GM21367 (cell line): ENCODE data around the gene SMAD5.
A peak's percentile ranks its signal among the peaks of the same experiment; 100 is the strongest.

ENCODE experiments used
- ATAC-seq: cut with Tn5 transposase; IDR thresholded peaks from one replicate; pipeline ENCODE4 v1.9.1; 2021; ENCODE audit not compliant: unreplicated experiment

The SMAD5 gene

GRCh38 chr5:136114414-136115125 is 18.1 kb upstream of the SMAD5 start:
- no peak for ATAC-seq

GRCh38 chr5:136115183-136115865 is 17.3 kb upstream of the SMAD5 start:
- ATAC-seq: no peak

GRCh38 chr5:136120529-136120928 is 12.1 kb upstream of the SMAD5 start:
- no peak for ATAC-seq

DNA sequence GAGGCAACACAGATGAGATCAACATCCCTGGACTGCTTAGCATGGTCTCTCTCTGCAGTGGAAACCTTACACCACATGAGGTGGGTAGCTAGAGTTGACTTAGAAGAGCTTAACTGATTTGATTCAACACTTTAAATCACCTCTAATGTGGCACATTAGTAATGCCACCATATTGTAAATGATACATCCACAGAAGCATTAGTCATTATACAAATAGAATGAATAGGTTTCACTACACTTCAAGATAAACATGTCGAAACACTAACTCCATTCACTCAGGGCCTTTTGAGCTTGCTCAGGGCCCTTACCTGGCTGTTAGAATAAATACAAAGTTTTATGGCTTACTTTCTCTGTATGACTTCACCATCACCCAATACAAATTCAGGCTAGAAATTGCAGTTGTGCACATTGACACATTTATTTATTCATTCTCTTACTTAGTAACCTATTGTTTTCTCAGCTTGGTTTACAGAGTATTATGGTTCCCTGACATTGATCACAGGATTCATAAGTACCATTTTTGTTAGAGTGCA is 9.3 kb upstream of the SMAD5 start:
- no peak for ATAC-seq

DNA sequence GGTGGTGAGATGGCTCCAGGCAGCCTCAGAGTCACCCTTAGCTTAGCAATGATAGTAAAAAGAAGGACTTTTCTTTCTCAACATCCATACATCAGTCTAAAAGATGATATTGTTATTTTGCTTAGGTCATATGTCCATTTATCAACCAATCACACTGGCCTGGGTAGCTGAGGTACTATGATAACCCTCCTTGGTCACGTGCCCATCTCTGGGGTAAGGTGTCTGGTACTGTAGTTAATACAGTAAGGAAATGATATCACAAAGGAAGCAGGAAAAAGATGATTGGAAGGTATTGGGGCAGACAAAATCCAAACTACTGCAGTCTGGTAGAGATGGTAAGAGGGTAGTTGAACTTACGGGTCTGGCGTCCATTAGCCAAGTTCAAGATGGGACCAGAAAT is 5.1 kb upstream of the SMAD5 start:
- no peak for ATAC-seq

DNA sequence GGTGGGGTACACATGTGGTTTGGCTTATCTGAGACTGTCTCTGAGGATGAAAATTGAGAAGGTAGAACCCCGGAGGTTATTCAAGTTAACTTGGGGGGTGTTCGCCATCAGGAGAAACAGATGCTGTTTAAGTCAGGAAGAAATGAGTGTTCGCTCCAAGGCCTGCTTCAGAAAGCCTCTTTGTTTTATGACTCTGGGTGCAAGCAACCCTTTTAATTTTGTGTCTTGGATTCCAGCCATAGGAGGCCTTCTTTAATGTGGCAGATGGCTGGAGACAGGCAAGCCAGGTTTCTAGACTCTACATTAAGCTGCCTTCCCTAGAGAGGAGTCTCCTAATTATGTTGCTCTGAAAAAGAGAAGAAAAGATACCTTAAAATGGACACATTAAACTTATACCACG is 4.2 kb upstream of the SMAD5 start:
- no peak for ATAC-seq

DNA sequence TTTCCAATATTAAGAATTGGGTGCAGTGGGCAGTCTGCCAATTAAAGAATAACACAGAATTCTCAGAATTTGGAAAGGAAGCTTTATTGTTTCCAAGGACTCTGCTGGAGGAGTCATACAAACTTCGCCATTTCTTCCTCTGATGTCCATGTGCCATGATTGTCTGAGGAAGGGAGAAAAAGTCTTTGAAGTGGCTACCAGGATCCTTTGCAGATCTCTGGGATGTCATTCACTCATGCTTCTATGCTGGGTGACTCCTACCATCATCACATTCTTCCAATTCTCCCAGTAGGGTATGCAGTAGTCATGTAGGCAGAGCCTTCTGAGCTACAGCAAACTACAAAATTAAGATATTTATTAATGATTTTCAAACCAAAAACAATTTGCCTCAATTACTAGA is 3.2 kb upstream of the SMAD5 start:
- no peak for ATAC-seq

- no peak for ATAC-seq
These were observed 2.1 kb upstream of the SMAD5 start for GRCh38 chr5:136130581-136130980.

DNA sequence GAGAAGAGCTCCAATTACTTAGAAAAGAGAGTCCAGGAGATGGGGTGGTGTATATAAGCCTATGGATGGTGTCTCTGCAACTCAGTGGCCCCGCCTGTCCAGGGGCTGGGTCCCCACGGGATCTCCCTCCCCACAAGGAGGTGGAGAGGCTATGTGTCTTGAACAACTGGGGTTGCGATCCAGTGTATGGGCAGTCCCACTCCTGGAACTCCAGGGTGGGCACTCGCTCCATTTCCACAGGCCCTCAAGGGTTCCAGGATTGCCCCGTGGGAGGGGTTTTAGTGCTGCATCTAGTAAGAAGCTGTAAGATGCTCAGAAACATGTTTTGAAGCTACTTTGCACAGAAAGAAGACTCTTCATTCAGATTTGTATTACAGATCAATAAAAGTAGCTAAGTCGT is 558 bp upstream of the SMAD5 start:
- ATAC-seq: no peak

GRCh38 chr5:136133222-136133921 is 727 bp downstream of the SMAD5 start:
- ATAC-seq: peak; percentile 23

GRCh38 chr5:136133922-136134379 is 1.3 kb downstream of the SMAD5 start:
- no peak for ATAC-seq

DNA sequence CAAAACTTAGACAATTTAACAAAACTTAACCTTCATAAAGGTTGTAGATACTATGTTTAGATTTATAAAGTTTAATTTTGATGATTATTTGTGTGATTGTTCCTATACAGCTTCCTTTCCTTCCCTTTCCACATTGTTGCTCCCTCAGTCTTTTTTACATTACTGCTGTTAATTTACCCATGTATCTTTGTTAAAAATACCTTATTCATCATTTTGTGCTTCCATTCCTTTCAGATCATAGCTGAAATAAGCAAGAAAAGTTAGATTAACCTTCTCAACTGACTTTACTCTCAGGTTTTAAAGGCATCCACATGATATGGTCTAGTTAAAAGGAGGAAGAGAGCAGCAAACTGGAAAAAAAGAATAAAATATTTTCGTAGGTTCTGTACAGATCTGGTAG is 2.0 kb downstream of the SMAD5 start:
- no peak for ATAC-seq

- no peak for ATAC-seq
These were observed 2.9 kb downstream of the SMAD5 start for GRCh38 chr5:136135536-136135935.

DNA sequence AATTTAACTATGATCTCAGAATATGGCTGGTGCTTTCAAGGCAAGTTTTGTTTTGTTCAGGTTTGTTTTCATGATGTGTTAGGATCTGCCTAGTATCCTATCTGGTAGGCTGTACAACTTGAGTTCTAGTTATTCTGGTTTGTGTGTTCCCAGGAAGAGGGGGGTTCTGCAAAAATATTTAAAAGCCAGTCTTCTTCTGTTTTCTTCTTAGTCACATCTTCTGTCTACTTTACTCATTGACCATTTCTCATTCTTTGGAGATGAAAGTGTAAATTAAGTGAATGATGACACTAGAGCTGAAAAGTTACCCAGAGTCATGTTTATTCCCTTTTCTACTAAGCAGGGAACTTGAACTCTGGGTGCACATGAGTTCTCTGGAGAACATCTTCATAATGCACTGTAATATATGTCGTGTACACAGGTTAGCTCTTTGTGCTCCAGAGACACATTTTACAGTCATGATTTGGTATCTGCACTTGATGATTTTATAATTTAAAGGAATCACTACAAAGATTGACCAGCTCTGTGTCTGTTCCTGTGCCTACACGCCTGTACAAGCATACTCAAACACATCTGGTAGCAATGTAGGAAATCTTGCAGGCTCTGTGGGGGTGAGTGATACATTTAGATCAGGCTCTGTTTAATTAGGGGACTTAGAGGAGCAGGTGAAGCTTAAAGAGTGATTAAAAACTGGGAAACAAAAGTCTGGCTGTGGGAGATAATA is 5.0 kb downstream of the SMAD5 start:
- ATAC-seq: no peak

GRCh38 chr5:136141561-136141960 is 8.9 kb downstream of the SMAD5 start:
- peak; percentile 69 for ATAC-seq

DNA sequence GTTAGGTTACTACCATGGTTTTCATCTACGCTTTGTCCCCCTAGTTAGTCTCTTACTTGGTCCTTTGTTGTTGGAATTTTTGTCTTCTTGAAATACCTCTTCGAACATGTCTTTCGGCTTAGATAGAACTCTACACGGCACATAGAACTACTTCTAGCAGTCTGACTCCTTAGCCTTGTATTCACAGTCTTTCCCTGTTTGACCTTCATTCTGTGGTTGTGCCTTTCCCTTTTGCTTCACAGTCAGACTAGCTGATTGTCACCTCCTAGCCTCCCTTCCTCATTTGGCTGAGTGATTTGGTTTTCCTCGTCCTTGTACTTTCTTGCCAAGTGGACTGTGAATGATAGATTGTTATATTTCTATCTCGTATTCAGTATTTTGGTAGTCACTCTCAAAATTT is 10.7 kb downstream of the SMAD5 start:
- no peak for ATAC-seq

DNA sequence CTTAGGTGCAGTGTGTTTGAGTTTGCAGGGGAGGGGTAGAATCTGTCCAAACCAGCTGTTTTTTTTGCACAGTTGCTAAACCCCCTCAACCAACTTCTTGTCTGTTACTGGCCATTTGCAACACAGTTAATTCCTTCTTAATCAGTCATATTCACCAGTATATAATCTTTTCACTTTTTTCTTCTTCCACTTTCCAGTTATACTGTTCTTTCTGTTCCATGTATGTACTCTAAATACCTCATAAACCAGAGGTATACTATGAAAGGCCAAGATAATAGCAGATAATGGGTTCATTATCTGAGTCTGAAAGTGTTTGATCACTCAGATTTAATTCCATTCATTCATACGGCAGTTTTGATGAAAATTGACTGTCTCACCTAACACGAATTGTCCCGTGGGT is 11.1 kb downstream of the SMAD5 start:
- ATAC-seq: no peak

- peak; percentile 50 for ATAC-seq
These were observed 12.4 kb downstream of the SMAD5 start for GRCh38 chr5:136145030-136145429.

DNA sequence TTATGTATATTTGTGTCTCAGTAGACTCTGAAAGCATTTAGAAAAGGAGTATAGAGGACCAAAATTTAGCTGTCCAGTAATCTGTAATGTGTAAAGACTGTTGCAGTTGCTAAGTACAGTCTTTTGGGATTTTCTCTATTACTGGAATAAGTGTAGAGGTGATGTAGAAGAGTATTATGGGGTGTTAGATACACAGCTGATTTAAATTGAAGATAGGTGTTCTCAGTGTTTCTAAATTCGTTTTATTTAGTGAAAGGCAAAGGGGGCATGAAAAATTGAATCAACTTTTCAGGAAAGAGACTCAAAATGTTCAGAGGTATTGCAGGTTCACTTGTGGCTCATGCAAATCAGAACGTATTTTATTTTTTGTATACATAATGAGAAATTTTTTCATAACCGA is 13.6 kb downstream of the SMAD5 start:
- ATAC-seq: no peak

DNA sequence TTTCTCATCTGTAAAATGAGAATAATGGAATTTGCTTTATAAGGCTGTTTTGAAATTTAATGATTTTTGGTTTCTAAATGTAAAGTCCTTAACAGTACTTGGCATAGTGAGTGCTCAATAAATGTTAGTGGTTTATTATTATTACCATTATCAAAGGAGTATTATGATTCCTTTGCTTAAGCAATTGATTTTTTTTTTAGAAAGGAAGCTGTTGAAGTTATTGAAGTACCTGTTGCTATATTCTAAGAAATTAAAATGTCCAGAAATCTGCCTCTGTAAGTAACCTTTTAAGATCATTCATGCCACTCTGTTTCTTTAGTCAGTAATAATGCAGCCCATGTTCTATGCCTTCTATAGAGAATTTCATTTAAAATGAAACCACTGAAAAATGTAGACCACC is 15.0 kb downstream of the SMAD5 start:
- no peak for ATAC-seq

DNA sequence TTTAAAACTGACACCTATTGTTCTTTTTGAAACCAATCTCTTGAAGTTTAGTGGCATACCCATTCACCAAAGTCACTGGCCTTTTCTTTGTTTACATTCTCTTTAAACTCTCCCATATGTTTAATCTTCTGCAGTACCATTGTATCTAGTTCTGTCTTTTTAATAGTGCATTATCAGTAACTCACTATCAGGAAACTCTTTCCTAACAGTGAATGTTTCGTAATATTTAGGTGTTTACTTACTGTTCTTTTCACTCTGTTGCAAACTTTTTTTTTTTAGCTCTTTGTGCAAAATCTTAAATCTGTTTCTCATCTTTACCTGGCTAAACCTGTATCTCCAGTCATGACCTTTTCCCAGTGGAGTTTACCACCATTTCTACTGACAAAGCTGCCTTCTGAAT is 17.2 kb downstream of the SMAD5 start:
- ATAC-seq: no peak
